H1 (cell line): ENCODE data around the gene TLX1. TPM values are rescaled to one million over a fixed set of nuclear protein-coding genes. Genes with fewer than 3 reads are reported as not detected.
A peak's percentile ranks its signal among the peaks of the same experiment; 100 is the strongest.

Source experiments
- ASH2L ChIP-seq: fragments of 200-600, 300-600 bp; sonication (generic); IDR thresholded peaks from one replicate; pipeline ENCODE4 v1.7.1; 2017; ENCODE audit warnings: low read length
- BCL11A ChIP-seq, 2 experiments: IDR thresholded peaks; one replicate each; pipeline ENCODE4 v1.6.1; 2011; ENCODE audit warnings: low read depth in 2 of 2, low read length in 2 of 2, mild to moderate bottlenecking in 2 of 2
- CEBPB ChIP-seq: IDR thresholded peaks from 2 replicates; pipeline ENCODE4 v1.6.1; 2012; ENCODE audit warnings: low read depth, low read length
- CREB1 ChIP-seq: IDR thresholded peaks from 2 replicates; pipeline ENCODE4 v1.6.1; 2012; ENCODE audit warnings: inconsistent platforms
- RAD21 ChIP-seq, 2 experiments: IDR thresholded peaks in 1 of 2; conservative IDR thresholded peaks in 1 of 2; 2 replicates each; pipeline ENCODE4 v1.6.1; 2011; ENCODE audit warnings: low read depth in 2 of 2, low read length in 2 of 2, improper control_type of control experiment in 1 of 2, inconsistent platforms in 1 of 2, mild to moderate bottlenecking in 1 of 2, moderate library complexity in 1 of 2
- SRF ChIP-seq: IDR thresholded peaks from 2 replicates; pipeline ENCODE4 v1.6.1; 2011; ENCODE audit warnings: mild to moderate bottlenecking, low read depth, low read length, moderate library complexity
- polyA plus RNA-seq, 7 experiments: library from polyadenylated mRNA; depleted of rRNA in 3 of 7; stranded (reverse) in 5 of 7; unstranded in 2 of 7; fragments of >200 nt in 5 of 7; fragments of 200-250 nt in 2 of 7; gene quantifications; 1 replicate in 5 of 7; 2 replicates in 1 of 7; 4 replicates in 1 of 7; pipeline versions ENCODE4 v1.2.1 to v1.2.3, GENCODE V29; 2011 to 2013; ENCODE audit warnings: missing spikeins in 2 of 7, mixed read lengths in 2 of 7
- total RNA-seq: library from RNA; stranded (reverse); fragmentation: NEBNext Ultra II Directional; extraction: Animal tissue kit (Norgen Biotek cat#: 25700); gene quantifications from 2 replicates; pipeline ENCODE4 v1.2.1, GENCODE V29; 2021

TLX1 gene
- total and polyA plus RNA-seq, 2 of the 8 experiments (the other 6 are each of a cell fraction or from before 2014, with no cell fraction given) = not detected

- TF ChIP-seq RAD21 (IDR thresholded peaks at IDR 0.05 in 1 of 2, conservative IDR thresholded peaks at IDR 0.05 in 1 of 2; ENCODE audit: low read depth in 2 of 2, low read length in 2 of 2) = peak in 1 of 2 experiments; percentile 15; a peak in 1 of 4 replicates
- no peak for TF ChIP-seq SRF
- TF ChIP-seq CEBPB = peak; percentile 76
- no peak for TF ChIP-seq CREB1
- TF ChIP-seq BCL11A (IDR thresholded peaks at IDR 0.05; ENCODE audit: low read depth in 2 of 2, low read length in 2 of 2) = no peak
- TF ChIP-seq ASH2L = no peak
Measured at GRCh38 chr10:101139421-101139911, 8.4 kb downstream of the TLX1 start (continued).
